Stimulated activated CD4-positive, alpha-beta T cell treated with anti-CD3 and anti-CD28 coated beads, TNF-alpha, amount 100 ng/mL, for 24 hours (primary cell): Measurements from ENCODE around the gene SORT1.

Experiments used
- DNase-seq, 3 experiments: peaks; one replicate each; pipeline ENCODE4 v3.0.0-alpha.2; 2020; ENCODE audit warnings: low read depth in 3 of 3

Gene SORT1

DNA sequence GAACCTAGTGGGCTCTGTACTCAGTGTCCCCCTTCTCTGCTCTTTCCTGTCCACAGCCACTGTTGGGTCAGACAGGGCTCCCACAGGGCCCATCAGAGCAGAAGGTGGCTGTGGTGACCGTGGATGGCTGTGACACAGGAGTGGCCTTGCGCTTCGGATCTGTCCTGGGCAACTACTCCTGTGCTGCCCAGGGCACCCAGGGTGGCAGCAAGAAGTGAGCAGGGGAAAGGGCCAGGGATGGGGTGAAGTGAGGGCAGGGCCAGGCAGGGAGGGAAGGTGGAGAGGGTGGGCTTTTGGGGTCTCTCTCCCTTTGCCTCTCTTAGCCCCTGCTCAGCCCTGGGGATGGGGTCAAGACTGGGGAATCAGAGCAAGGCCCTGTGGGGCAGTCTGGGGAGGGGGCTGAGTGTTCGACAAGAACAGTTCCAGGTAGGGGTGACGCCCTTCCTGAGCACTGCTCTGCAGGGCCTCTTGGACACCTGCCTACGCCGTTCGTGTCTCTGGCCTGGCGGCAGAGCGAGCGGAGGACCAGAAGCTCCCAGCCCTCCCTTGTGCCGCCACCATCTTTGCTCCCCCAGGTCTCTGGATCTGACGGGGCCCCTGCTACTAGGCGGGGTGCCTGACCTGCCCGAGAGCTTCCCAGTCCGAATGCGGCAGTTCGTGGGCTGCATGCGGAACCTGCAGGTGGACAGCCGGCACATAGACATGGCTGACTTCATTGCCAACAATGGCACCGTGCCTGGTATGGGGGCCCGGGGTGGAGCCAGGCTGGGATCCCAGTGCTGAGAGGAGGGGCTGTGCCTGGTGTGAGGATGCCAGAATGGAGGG is 135.3 kb downstream of the SORT1 start:
- DNase-seq = no peak

DNA sequence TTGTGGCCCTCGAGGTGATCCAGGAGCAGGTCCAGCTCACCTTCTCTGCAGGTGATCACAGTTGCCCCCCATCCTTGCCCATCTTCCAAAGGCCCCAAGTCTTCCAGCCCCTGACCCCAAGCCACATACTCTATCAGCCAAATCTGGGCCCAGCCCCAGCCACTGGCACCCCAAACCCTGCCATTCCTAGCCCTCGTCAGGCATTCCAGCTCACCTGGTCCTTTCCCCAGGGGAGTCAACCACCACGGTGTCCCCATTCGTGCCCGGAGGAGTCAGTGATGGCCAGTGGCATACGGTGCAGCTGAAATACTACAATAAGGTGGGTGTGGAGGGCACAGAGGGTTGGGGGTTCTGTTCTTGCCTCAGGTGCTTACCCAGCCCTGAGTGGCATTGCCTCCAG is 136.1 kb downstream of the SORT1 start:
- no peak for DNase-seq

DNA sequence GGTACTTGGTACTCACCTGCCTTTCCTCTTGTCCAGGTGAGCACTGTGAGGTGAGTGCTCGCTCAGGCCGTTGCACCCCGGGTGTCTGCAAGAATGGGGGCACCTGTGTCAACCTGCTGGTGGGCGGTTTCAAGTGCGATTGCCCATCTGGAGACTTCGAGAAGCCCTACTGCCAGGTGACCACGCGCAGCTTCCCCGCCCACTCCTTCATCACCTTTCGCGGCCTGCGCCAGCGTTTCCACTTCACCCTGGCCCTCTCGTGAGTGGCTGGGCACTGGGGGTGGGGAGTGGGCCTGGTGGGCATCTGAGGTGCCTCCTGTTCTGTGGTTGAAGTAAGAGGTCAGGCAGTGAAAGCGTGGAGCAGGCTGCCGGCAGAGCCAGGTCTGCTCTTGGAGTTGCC is 136.7 kb downstream of the SORT1 start:
- DNase-seq = no peak

DNA sequence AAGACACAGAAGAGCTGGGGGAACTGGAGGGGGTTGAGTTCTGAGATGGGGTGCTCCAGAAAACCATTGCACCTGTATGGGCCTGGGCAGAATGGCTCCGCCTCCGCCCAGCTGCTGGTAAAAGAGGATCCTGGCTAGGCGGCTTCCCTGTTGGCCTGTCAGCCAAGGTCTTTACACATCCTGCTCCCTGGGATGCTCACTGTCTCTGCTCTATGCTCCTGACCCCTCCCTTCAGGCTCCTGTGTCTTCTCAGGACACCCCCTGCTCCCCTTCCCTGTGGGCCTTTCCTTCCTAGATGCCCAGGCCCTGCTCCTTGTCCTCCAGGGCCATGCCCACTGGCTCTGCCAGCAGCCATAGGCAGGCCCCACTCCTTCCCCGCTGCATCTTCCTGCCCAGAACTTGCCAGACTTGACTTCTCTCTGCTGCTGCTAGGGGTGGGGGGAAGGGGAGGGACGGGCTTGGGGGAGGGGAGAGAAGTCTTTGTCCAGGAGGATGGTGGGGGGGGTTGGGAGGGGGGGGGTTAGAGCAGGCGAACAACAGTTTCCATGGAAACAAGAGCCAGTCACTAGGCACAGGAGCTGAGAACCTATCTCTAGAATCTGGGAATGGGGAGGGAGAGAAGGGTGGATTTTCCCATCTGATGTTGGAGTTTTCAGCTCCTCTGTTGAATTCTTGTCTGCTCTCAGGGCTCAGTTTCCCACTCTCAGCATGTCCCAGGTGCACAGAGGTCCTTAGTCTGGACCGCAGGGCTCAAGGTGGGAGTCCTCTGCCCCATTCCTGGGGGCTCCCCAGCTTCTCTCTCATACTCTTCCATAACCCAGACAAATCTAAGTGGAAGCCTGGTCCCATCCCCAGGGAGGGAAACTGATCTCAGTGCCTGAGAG is 137.8 kb downstream of the SORT1 start:
- no peak for DNase-seq
